Hepatocyte (in vitro differentiated cells): ENCODE data around the gene MACF1. TPM values are rescaled to one million over a fixed set of nuclear protein-coding genes. Genes with fewer than 3 reads are reported as not detected.
A peak's percentile ranks its signal among the peaks of the same experiment; 100 is the strongest.
"Not testable (repeated sequence)": the region's sequence is repeated elsewhere in the genome, so short reads cannot be mapped to it uniquely, and the experiment has no call there.

Source experiments
- DNase-seq: peaks from one replicate; pipeline ENCODE4 v3.0.0-alpha.2; 2016; ENCODE audit warnings: low spot score
- H2AFZ ChIP-seq: fragments of 200-600 bp; sonication (generic); 2 replicates; pipeline ENCODE4 v1.6.0; 2016; ENCODE audit warnings: antibody characterized with exemption, mild to moderate bottlenecking
- H3K27ac ChIP-seq: fragments of 200-600 bp; sonication (generic); 2 replicates; pipeline ENCODE4 v1.5.1; 2016; ENCODE audit warnings: mild to moderate bottlenecking
- H3K27me3 ChIP-seq: fragments of 200-600 bp; sonication (generic); 2 replicates; pipeline ENCODE4 v1.6.1; 2016
- H3K36me3 ChIP-seq: fragments of 200-600 bp; sonication (generic); replicated peaks from 2 replicates; pipeline ENCODE4 v1.5.1; 2016; ENCODE audit warnings: low read depth; ENCODE audit not compliant: insufficient read depth
- H3K4me1 ChIP-seq: fragments of 200-600 bp; sonication (generic); 2 replicates; pipeline ENCODE4 v1.5.1; 2016; ENCODE audit warnings: mild to moderate bottlenecking, moderate library complexity; ENCODE audit not compliant: insufficient read depth
- H3K4me2 ChIP-seq: fragments of 200-600 bp; sonication (generic); 2 replicates; pipeline ENCODE4 v1.6.0; 2016
- H3K4me3 ChIP-seq: fragments of 200-600 bp; sonication (generic); 2 replicates; pipeline ENCODE4 v1.5.1; 2016; ENCODE audit warnings: mild to moderate bottlenecking
- H3K79me2 ChIP-seq: fragments of 200-600 bp; sonication (generic); 2 replicates; pipeline ENCODE4 v1.6.0; 2017; ENCODE audit warnings: mild to moderate bottlenecking
- H3K9me2 ChIP-seq: fragments of 200-600 bp; sonication (generic); replicated peaks from 2 replicates; pipeline ENCODE4 v1.6.0; 2017; ENCODE audit warnings: mild to moderate bottlenecking; ENCODE audit not compliant: insufficient read depth
- H3K9me3 ChIP-seq: fragments of 200-600 bp; sonication (generic); 2 replicates; pipeline ENCODE4 v1.5.1; 2016; ENCODE audit warnings: low read depth, mild to moderate bottlenecking
- H4K20me1 ChIP-seq: fragments of 200-600 bp; sonication (generic); 2 replicates; pipeline ENCODE4 v1.6.0; 2016; ENCODE audit warnings: mild to moderate bottlenecking; ENCODE audit not compliant: insufficient read depth, poor library complexity, severe bottlenecking
- CTCF ChIP-seq: fragments of 200-600 bp; sonication (generic); IDR thresholded peaks from 2 replicates; pipeline ENCODE4 v1.5.1; 2016; ENCODE audit warnings: antibody characterized with exemption, mild to moderate bottlenecking; ENCODE audit not compliant: poor library complexity
- EZH2 ChIP-seq: fragments of 200-600 bp; sonication (generic); IDR thresholded peaks from 2 replicates; pipeline ENCODE4 v1.6.1; 2016; ENCODE audit warnings: antibody characterized with exemption, mild to moderate bottlenecking, borderline replicate concordance
- EZH2phosphoT487 ChIP-seq: fragments of 200-600 bp; sonication (generic); IDR thresholded peaks from one replicate; pipeline ENCODE4 v1.6.1; 2018; ENCODE audit warnings: antibody characterized with exemption, mild to moderate bottlenecking, low read depth, moderate library complexity; ENCODE audit not compliant: unreplicated experiment, severe bottlenecking
- WGBS: methylation state at CpG from one replicate; pipeline ENCODE4 v1.1.6; 2016; ENCODE audit warnings: low lambda C conversion rate; ENCODE audit errors: missing lambda C conversion rate; 5-methylcytosine and 5-hydroxymethylcytosine counted together
- polyA plus RNA-seq: library from polyadenylated mRNA; unstranded; fragments of >200 nt; fragmentation: Nextera tagmentation; extraction: Ambion mirVana; gene quantifications from 2 replicates; pipeline ENCODE4 v1.2.1, GENCODE V29; 2016
- total RNA-seq: library from RNA; depleted of rRNA; stranded (reverse); fragments of >200 nt; gene quantifications from 2 replicates; pipeline ENCODE4 v1.2.3, GENCODE V29; 2014

MACF1 gene
- total and polyA plus RNA-seq, 2 experiments from 2014 or later: 47.1 to 136 TPM

GRCh38 chr1:39500862-39501389 is 296.4 kb downstream of the MACF1 start:
- WGBS: 80% methylated on average over 4 of the region's 4 CpGs
- H3K4me2 ChIP-seq: no peak overlapping the region
- no peaks in the 10 kb centered on the region for H3K9me2 ChIP-seq
- TF ChIP-seq EZH2 (no peak), CTCF (no peak), EZH2phosphoT487 (no peak)
- no peaks in the 10 kb centered on the region for H3K27me3 ChIP-seq
- no peaks in the 10 kb centered on the region for H3K9me3 ChIP-seq
- no peak overlapping the region for H3K4me3 ChIP-seq
- no peaks in the 10 kb centered on the region for H3K36me3 ChIP-seq
- no peak overlapping the region for H2AFZ ChIP-seq
- no peak for DNase-seq
- no peaks in the 10 kb centered on the region for H3K4me1 ChIP-seq
- H4K20me1 ChIP-seq: no peaks in the 10 kb centered on the region
- no peaks in the 10 kb centered on the region for H3K79me2 ChIP-seq
- H3K27ac ChIP-seq: no peak overlapping the region

GRCh38 chr1:39501666-39502065 is 297.2 kb downstream of the MACF1 start:
- Histone ChIP-seq H3K79me2 (no peaks in the 10 kb centered on the region), H2AFZ (no peak overlapping the region), H3K4me1 (no peaks in the 10 kb centered on the region), H3K27me3 (no peaks in the 10 kb centered on the region), H3K4me3 (no peak overlapping the region), H3K27ac (no peak overlapping the region), H3K36me3 (no peaks in the 10 kb centered on the region), H3K9me3 (no peaks in the 10 kb centered on the region), H4K20me1 (no peaks in the 10 kb centered on the region), H3K9me2 (no peaks in the 10 kb centered on the region), H3K4me2 (no peak overlapping the region)
- WGBS: 79% methylated on average over 5 of the region's 5 CpGs
- no peak for DNase-seq
- TF ChIP-seq CTCF (no peak), EZH2phosphoT487 (no peak), EZH2 (no peak)

- not testable (repeated sequence) for H3K27me3 ChIP-seq, H3K79me2 ChIP-seq, H3K36me3 ChIP-seq, H3K4me2 ChIP-seq, DNase-seq, H3K9me3 ChIP-seq, H3K27ac ChIP-seq, H3K4me1 ChIP-seq, H3K9me2 ChIP-seq, H2AFZ ChIP-seq, H3K4me3 ChIP-seq, H4K20me1 ChIP-seq
- 78% methylated on average over 9 of the region's 9 CpGs for WGBS
Observed at GRCh38 chr1:39504436-39504835, 299.9 kb downstream of the MACF1 start.

- H2AFZ ChIP-seq: no peak overlapping the region
- no peak for TF ChIP-seq EZH2phosphoT487
- TF ChIP-seq EZH2: no peak
- no peak for TF ChIP-seq CTCF
Observed at GRCh38 chr1:39505289-39505688, 300.8 kb downstream of the MACF1 start.

More at GRCh38 chr1:39505289-39505688, 300.8 kb downstream of the MACF1 start:
- Histone ChIP-seq H3K27ac (peak overlapping the region; percentile 79), H3K4me2 (no peak overlapping the region), H3K4me1 (no peaks in the 10 kb centered on the region), H4K20me1 (no peaks in the 10 kb centered on the region), H3K9me3 (no peaks in the 10 kb centered on the region), H3K36me3 (no peaks in the 10 kb centered on the region), H3K4me3 (no peak overlapping the region), H3K9me2 (no peaks in the 10 kb centered on the region), H3K27me3 (no peaks in the 10 kb centered on the region), H3K79me2 (no peaks in the 10 kb centered on the region)
- DNase-seq: no peak
